Breast epithelium (tissue), 3 donors: ENCODE measurements around the gene CFAP54.

Experiments used
- POLR2AphosphoS5 ChIP-seq, 3 donors: sonication (generic); formaldehyde crosslinking; IDR thresholded peaks; one replicate each; pipeline ENCODE4 v1.6.1; 2017; ENCODE audit warnings: antibody characterized with exemption in 3 of 3
- TF ChIP-seq, protein P1 (sequence below), 3 donors: fragments of 450-650 bp; IDR thresholded peaks; one replicate each; pipeline ENCODE4 v1.5.1; 2016 to 2017; ENCODE audit warnings: antibody characterized with exemption in 3 of 3, mild to moderate bottlenecking in 3 of 3, moderate library complexity in 3 of 3

DNA sequence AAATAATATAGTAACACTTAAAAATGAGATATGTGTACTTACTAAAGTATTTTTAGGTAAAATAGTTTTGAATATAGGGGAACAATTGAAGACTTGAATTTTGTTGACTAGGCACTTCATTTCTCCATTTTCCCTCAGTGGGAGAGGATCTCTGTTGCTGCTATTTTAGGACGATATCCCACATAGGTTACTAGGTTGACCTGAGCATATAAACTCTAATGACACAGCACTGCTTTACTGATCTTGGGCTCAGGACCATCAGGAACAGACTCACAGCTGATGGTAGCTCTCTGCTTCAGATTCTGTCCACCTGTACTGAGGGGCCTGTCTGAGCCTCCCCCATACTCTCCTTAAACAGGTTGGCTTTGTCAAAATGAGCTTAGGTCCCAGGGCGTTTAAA lies 423.6 kb downstream of the CFAP54 start:
- no peak for TF ChIP-seq POLR2AphosphoS5 (IDR thresholded peaks at IDR 0.05)
- TF ChIP-seq, protein P1, sequence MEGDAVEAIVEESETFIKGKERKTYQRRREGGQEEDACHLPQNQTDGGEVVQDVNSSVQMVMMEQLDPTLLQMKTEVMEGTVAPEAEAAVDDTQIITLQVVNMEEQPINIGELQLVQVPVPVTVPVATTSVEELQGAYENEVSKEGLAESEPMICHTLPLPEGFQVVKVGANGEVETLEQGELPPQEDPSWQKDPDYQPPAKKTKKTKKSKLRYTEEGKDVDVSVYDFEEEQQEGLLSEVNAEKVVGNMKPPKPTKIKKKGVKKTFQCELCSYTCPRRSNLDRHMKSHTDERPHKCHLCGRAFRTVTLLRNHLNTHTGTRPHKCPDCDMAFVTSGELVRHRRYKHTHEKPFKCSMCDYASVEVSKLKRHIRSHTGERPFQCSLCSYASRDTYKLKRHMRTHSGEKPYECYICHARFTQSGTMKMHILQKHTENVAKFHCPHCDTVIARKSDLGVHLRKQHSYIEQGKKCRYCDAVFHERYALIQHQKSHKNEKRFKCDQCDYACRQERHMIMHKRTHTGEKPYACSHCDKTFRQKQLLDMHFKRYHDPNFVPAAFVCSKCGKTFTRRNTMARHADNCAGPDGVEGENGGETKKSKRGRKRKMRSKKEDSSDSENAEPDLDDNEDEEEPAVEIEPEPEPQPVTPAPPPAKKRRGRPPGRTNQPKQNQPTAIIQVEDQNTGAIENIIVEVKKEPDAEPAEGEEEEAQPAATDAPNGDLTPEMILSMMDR (IDR thresholded peaks at IDR 0.05), result no peak
